ENCODE data around the gene SFXN3.

The SFXN3 gene

GRCh38 chr10:101021692-101022251 is 9.3 kb upstream of the SFXN3 start:
- CTCF ChIA-PET = interaction anchor here (1.5 to 45.1 kb wide), 2 partner anchors 13 to 49 kb away, joined by 3 to 1574 read pairs; partner anchors contain the start of gene KAZALD1
- POLR2A ChIA-PET = no interaction called here
- no peaks in the 10 kb centered on the region for H3K36me3 ChIP-seq (ENCODE audit: control insufficient read depth in 4 of 4, insufficient read depth in 4 of 4, low read length in 3 of 4)

GRCh38 chr10:101022967-101023705 is 7.9 kb upstream of the SFXN3 start:
- H3K4me1 ChIP-seq (ENCODE audit: control extremely low read depth in 1 of 4, control insufficient read depth in 4 of 4, insufficient read depth in 4 of 4, low read length in 3 of 4) = peaks cover 0 to 16% (median 13%) of the 10 kb centered on the region in 4 experiments
- no peaks in the 10 kb centered on the region for H3K9me3 ChIP-seq (ENCODE audit: control extremely low read depth in 1 of 5, control insufficient read depth in 4 of 5, insufficient read depth in 2 of 5, low read depth in 1 of 5, low read length in 4 of 5)
- no peaks in the 10 kb centered on the region for H3K36me3 ChIP-seq (ENCODE audit: control insufficient read depth in 4 of 4, insufficient read depth in 4 of 4, low read length in 3 of 4)
- 99% methylated on average over 9 of the region's 15 CpGs for WGBS (ENCODE audit: insufficient coverage)
- H3K4me3 ChIP-seq (ENCODE audit: control insufficient read depth in 1 of 7, extremely low read depth in 1 of 7, insufficient read depth in 4 of 7, low read depth in 2 of 7, low read length in 6 of 7) = no peak overlapping the region
- peaks cover 0 to 11% (median 2%) of the 10 kb centered on the region in 5 experiments for H3K27me3 ChIP-seq (replicated peaks in 2 of 5; ENCODE audit: control insufficient read depth in 4 of 5, insufficient read depth in 5 of 5, low read length in 4 of 5)
- no peak for DNase-seq
- POLR2A ChIA-PET = no interaction called here
- H3K27ac ChIP-seq (ENCODE audit: insufficient read depth in 1 of 2, low read depth in 1 of 2, low read length in 2 of 2, poor library complexity in 1 of 2, severe bottlenecking in 2 of 2) = no peak overlapping the region
- CTCF ChIA-PET = interaction anchor here (1.3 to 45.1 kb wide), 3 partner anchors 6 to 119 kb away, joined by 3 to 1574 read pairs (median 166); partner anchors contain the start of gene KAZALD1

More at GRCh38 chr10:101021692-101022251, 9.3 kb upstream of the SFXN3 start:
- H3K4me3 ChIP-seq (ENCODE audit: control insufficient read depth in 1 of 7, extremely low read depth in 1 of 7, insufficient read depth in 4 of 7, low read depth in 2 of 7, low read length in 6 of 7) = no peak overlapping the region
- DNase-seq = no peak
- 97% methylated on average over 11 of the region's 11 CpGs for WGBS (ENCODE audit: insufficient coverage)
- peaks cover 0 to 22% (median 0%) of the 10 kb centered on the region in 5 experiments for H3K27me3 ChIP-seq (replicated peaks in 2 of 5; ENCODE audit: control insufficient read depth in 4 of 5, insufficient read depth in 5 of 5, low read length in 4 of 5)
- H3K9me3 ChIP-seq (ENCODE audit: control extremely low read depth in 1 of 5, control insufficient read depth in 4 of 5, insufficient read depth in 2 of 5, low read depth in 1 of 5, low read length in 4 of 5) = no peaks in the 10 kb centered on the region
- H3K4me1 ChIP-seq (ENCODE audit: control extremely low read depth in 1 of 4, control insufficient read depth in 4 of 4, insufficient read depth in 4 of 4, low read length in 3 of 4) = peaks cover 0 to 18% (median 17%) of the 10 kb centered on the region in 4 experiments
- H3K27ac ChIP-seq (ENCODE audit: insufficient read depth in 1 of 2, low read depth in 1 of 2, low read length in 2 of 2, poor library complexity in 1 of 2, severe bottlenecking in 2 of 2) = no peak overlapping the region

GRCh38 chr10:101027106-101027720 is 3.8 kb upstream of the SFXN3 start:
- no peak for DNase-seq
- Histone ChIP-seq H3K4me3 (ENCODE audit: control insufficient read depth in 1 of 7, extremely low read depth in 1 of 7, insufficient read depth in 4 of 7, low read depth in 2 of 7, low read length in 6 of 7) (no peak overlapping the region), H3K27me3 (replicated peaks in 2 of 5; ENCODE audit: control insufficient read depth in 4 of 5, insufficient read depth in 5 of 5, low read length in 4 of 5) (peaks cover 0 to 16% (median 9%) of the 10 kb centered on the region in 5 experiments), H3K27ac (ENCODE audit: insufficient read depth in 1 of 2, low read depth in 1 of 2, low read length in 2 of 2, poor library complexity in 1 of 2, severe bottlenecking in 2 of 2) (no peak overlapping the region), H3K36me3 (ENCODE audit: control insufficient read depth in 4 of 4, insufficient read depth in 4 of 4, low read length in 3 of 4) (no peaks in the 10 kb centered on the region), H3K4me1 (ENCODE audit: control extremely low read depth in 1 of 4, control insufficient read depth in 4 of 4, insufficient read depth in 4 of 4, low read length in 3 of 4) (peaks cover 0 to 28% (median 24%) of the 10 kb centered on the region in 4 experiments), H3K9me3 (ENCODE audit: control extremely low read depth in 1 of 5, control insufficient read depth in 4 of 5, insufficient read depth in 2 of 5, low read depth in 1 of 5, low read length in 4 of 5) (no peaks in the 10 kb centered on the region)
- CTCF ChIA-PET = interaction anchor here (1.7 to 45.1 kb wide), 3 partner anchors 10 to 43 kb away, joined by 7 to 1574 read pairs (median 166); partner anchors contain the start of gene KAZALD1
- POLR2A ChIA-PET = no interaction called here
- 91% methylated on average over 9 of the region's 10 CpGs for WGBS (ENCODE audit: insufficient coverage)

- H3K4me1 ChIP-seq (ENCODE audit: control extremely low read depth in 1 of 4, control insufficient read depth in 4 of 4, insufficient read depth in 4 of 4, low read length in 3 of 4) = peaks cover 2 to 40% (median 37%) of the 10 kb centered on the region in 4 experiments
- no peaks in the 10 kb centered on the region for H3K9me3 ChIP-seq (ENCODE audit: control extremely low read depth in 1 of 5, control insufficient read depth in 4 of 5, insufficient read depth in 2 of 5, low read depth in 1 of 5, low read length in 4 of 5)
- 78% methylated on average over 3 of the region's 7 CpGs for WGBS (ENCODE audit: insufficient coverage)
- ChIA-PET CTCF (interaction anchor here (1.4 to 45.1 kb wide), 4 partner anchors 12 to 42 kb away, joined by 3 to 1574 read pairs (median 86); partner anchors contain the start of genes KAZALD1, MRPL43 and TWNK), POLR2A (interaction anchor here (0.6 kb wide), 1 partner anchor 31 kb away, joined by 3 read pairs; no protein-coding TSS in a partner anchor)
- no peak overlapping the region for H3K4me3 ChIP-seq (ENCODE audit: control insufficient read depth in 1 of 7, extremely low read depth in 1 of 7, insufficient read depth in 4 of 7, low read depth in 2 of 7, low read length in 6 of 7)
- peaks cover 0 to 16% (median 9%) of the 10 kb centered on the region in 5 experiments for H3K27me3 ChIP-seq (replicated peaks in 2 of 5; ENCODE audit: control insufficient read depth in 4 of 5, insufficient read depth in 5 of 5, low read length in 4 of 5)
- DNase-seq = no peak
- no peak overlapping the region for H3K27ac ChIP-seq (ENCODE audit: insufficient read depth in 1 of 2, low read depth in 1 of 2, low read length in 2 of 2, poor library complexity in 1 of 2, severe bottlenecking in 2 of 2)
- H3K36me3 ChIP-seq (ENCODE audit: control insufficient read depth in 4 of 4, insufficient read depth in 4 of 4, low read length in 3 of 4) = no peaks in the 10 kb centered on the region
These were observed 2.3 kb upstream of the SFXN3 start for GRCh38 chr10:101028446-101029337.

- WGBS (ENCODE audit: insufficient coverage) = 61% methylated on average over 22 of the region's 27 CpGs
- ChIA-PET POLR2A (no interaction called here), CTCF (interaction anchor here (1.4 to 45.1 kb wide), 5 partner anchors 13 to 43 kb away, joined by 3 to 1574 read pairs (median 7); partner anchors contain the start of genes KAZALD1, MRPL43 and TWNK)
- peaks cover 0 to 16% (median 9%) of the 10 kb centered on the region in 5 experiments for H3K27me3 ChIP-seq (replicated peaks in 2 of 5; ENCODE audit: control insufficient read depth in 4 of 5, insufficient read depth in 5 of 5, low read length in 4 of 5)
- peaks cover 0 to 2% (median 0%) of the 10 kb centered on the region in 4 experiments for H3K36me3 ChIP-seq (ENCODE audit: control insufficient read depth in 4 of 4, insufficient read depth in 4 of 4, low read length in 3 of 4)
- H3K27ac ChIP-seq (ENCODE audit: insufficient read depth in 1 of 2, low read depth in 1 of 2, low read length in 2 of 2, poor library complexity in 1 of 2, severe bottlenecking in 2 of 2) = no peak overlapping the region
- no peaks in the 10 kb centered on the region for H3K9me3 ChIP-seq (ENCODE audit: control extremely low read depth in 1 of 5, control insufficient read depth in 4 of 5, insufficient read depth in 2 of 5, low read depth in 1 of 5, low read length in 4 of 5)
- no peak overlapping the region for H3K4me3 ChIP-seq (ENCODE audit: control insufficient read depth in 1 of 7, extremely low read depth in 1 of 7, insufficient read depth in 4 of 7, low read depth in 2 of 7, low read length in 6 of 7)
- DNase-seq = no peak
- peaks cover 2 to 45% (median 37%) of the 10 kb centered on the region in 4 experiments for H3K4me1 ChIP-seq (ENCODE audit: control extremely low read depth in 1 of 4, control insufficient read depth in 4 of 4, insufficient read depth in 4 of 4, low read length in 3 of 4)
These were observed 1.3 kb upstream of the SFXN3 start for GRCh38 chr10:101029520-101030295.

All from common myeloid progenitor, CD34-positive (primary cell).